Type B pancreatic cell (in vitro differentiated cells): ENCODE measurements around the gene MYNN. TPM values are rescaled to one million over a fixed set of nuclear protein-coding genes. Genes with fewer than 3 reads are reported as not detected.
"Not testable (repeated sequence)": the region's sequence is repeated elsewhere in the genome, so short reads cannot be mapped to it uniquely, and the experiment has no call there.

Experiments
- DNase-seq: peaks from one replicate; pipeline ENCODE4 v3.0.0; 2021; ENCODE audit warnings: mixed read lengths; ENCODE audit not compliant: unreplicated experiment; ENCODE audit errors: extremely low spot score
- H3K27ac Mint-ChIP-seq: 2 replicates; pipeline ENCODE4 v1.8.0; 2021; ENCODE audit warnings: mild to moderate bottlenecking, mixed read lengths
- H3K27me3 Mint-ChIP-seq: 2 replicates; pipeline ENCODE4 v1.8.0; 2021; ENCODE audit warnings: mixed read lengths
- H3K36me3 Mint-ChIP-seq: 2 replicates; pipeline ENCODE4 v1.8.0; 2021; ENCODE audit warnings: mixed read lengths
- H3K4me1 Mint-ChIP-seq: one replicate; pipeline ENCODE4 v1.8.0; 2021; ENCODE audit warnings: mixed read lengths; ENCODE audit not compliant: unreplicated experiment
- H3K4me3 Mint-ChIP-seq: 2 replicates; pipeline ENCODE4 v1.8.0; 2021; ENCODE audit warnings: mild to moderate bottlenecking, mixed read lengths
- H3K9me3 Mint-ChIP-seq: 2 replicates; pipeline ENCODE4 v1.8.0; 2021; ENCODE audit warnings: mixed read lengths
- long read RNA-seq: library from polyadenylated mRNA; unstranded; transcript quantifications from one replicate; pipeline ENCODE4 v2.0.0, GENCODE V29; 2020
- total RNA-seq: library from RNA; stranded (reverse); gene quantifications from 2 replicates; pipeline ENCODE4 v1.2.1, GENCODE V29; 2021; ENCODE audit warnings: low replicate concordance
- TF ChIP-seq, protein P1 (sequence below): fragments of 200-600 bp; sonication (generic); conservative IDR thresholded peaks from 2 replicates; pipeline ENCODE4 v1.5.0; 2021; ENCODE audit warnings: antibody characterized with exemption, mild to moderate bottlenecking

Gene MYNN
- total RNA-seq = 15.7 and 18.2 TPM in 2 replicates
- long read RNA-seq, full-length matches to known transcripts = 42 of 91 reads
- long read RNA-seq, partial matches to known transcripts = 15 of 91 reads
- long read RNA-seq, other reads (novel, unspliced or antisense) = 34 of 91 reads

DNA sequence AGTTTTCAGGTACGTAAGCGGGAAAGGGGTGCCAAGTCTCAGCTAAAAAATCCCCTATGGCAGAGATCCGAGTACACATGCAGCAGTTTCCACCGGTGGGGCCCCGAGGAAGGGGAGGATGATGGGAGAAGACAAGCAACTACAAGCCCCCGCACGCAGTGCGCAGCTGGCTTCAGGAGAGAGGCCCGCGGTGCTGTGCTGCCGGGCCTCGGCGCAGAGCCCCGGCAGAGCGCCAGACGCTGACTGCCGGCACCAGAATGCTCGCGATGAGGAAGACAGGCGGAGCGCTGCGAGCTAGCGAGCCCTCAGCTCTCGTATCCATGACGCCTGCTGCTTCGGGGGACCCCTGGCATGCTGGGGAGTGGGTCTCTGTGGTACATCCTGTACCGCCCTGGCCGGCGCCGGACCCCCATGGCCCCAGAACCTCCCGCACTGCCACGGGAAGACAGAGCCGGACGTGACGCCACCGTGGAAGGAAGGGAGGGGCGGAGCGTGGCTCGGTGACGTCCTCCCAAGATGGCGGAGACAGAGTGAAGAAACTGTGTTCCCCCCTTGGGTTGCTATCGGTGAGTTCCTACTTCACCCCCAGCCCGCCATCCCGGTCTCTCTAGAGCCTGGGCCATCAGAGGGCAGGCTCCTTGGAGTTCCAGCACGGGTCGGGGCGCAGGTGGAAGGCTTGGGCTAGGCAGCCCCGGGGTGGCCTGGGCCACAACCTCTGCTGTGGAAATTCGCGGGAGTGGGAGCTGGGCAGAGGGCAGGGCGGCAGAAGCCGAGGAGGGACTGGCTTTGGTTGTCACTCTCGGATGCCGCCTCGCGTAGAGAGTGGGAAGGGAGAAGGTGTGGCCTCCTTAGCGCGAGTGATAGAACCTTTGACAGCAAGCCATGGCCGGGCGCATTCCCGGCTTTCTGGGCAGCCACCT, at the start of gene MYNN:
Gene MYNN (plus strand): TSS at position 500 of the 920 bp plus-strand sequence. CDS start 900 bp downstream, outside the sequence.
- Mint-ChIP-seq H3K9me3 (no peaks in the 10 kb centered on the region), H3K4me3 (peak within 1 kb of the TSS; percentile 100), H3K4me1 (peaks cover 29% of the 10 kb centered on the region), H3K27ac (peak within 1 kb of the TSS; percentile 99), H3K36me3 (peaks cover 21% of the 10 kb centered on the region), H3K27me3 (peaks cover 12% of the 10 kb centered on the region)
- TF ChIP-seq, protein P1, sequence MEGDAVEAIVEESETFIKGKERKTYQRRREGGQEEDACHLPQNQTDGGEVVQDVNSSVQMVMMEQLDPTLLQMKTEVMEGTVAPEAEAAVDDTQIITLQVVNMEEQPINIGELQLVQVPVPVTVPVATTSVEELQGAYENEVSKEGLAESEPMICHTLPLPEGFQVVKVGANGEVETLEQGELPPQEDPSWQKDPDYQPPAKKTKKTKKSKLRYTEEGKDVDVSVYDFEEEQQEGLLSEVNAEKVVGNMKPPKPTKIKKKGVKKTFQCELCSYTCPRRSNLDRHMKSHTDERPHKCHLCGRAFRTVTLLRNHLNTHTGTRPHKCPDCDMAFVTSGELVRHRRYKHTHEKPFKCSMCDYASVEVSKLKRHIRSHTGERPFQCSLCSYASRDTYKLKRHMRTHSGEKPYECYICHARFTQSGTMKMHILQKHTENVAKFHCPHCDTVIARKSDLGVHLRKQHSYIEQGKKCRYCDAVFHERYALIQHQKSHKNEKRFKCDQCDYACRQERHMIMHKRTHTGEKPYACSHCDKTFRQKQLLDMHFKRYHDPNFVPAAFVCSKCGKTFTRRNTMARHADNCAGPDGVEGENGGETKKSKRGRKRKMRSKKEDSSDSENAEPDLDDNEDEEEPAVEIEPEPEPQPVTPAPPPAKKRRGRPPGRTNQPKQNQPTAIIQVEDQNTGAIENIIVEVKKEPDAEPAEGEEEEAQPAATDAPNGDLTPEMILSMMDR = no peak
- peak; percentile 89 for DNase-seq

DNA sequence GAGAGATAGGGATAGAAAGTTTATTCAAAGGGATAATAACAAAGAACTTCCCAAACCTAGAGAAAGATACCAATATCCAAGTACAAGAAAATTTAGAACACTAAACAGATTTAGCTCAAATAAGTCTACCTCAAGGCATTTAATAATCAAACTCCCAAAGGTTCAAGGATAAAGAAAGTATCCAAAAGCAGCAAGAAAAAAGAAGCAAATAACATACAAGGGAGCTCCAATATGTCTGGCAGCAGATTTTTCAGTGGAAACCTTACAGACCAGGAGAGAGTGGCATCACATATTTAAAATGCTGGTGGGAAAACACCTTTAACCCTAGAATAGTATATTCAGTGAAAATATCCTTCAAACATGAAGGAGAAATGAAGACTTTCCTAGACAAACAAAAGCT, 41.3 kb upstream of the MYNN start:
- H3K27me3 Mint-ChIP-seq, H3K4me1 Mint-ChIP-seq, H3K27ac Mint-ChIP-seq, DNase-seq, H3K4me3 Mint-ChIP-seq, H3K36me3 Mint-ChIP-seq: not testable (repeated sequence)
- peaks cover 12% of the 10 kb centered on the region for H3K9me3 Mint-ChIP-seq

DNA sequence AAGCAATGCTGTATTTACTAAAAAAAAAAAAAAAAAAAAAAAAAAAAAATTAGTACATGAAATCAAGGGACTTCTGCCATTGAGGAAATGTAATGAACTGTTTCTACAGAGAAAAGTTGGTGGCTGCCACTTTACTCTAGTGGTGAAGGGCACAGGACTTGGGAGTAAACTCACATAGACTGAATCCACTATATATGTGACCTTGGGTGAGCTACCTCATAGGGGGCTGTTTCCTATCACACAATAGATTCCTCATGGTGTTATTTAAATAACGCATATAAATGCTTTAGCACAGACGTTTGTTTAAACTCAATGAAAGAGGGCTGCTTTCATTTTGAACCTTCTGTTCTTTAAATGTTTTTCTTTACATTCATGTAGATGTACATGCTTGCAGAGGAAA, 34.1 kb upstream of the MYNN start:
- Mint-ChIP-seq H3K9me3 (peaks cover 9% of the 10 kb centered on the region), H3K36me3 (no peaks in the 10 kb centered on the region), H3K4me1 (no peaks in the 10 kb centered on the region), H3K27me3 (no peaks in the 10 kb centered on the region), H3K27ac (no peak overlapping the region), H3K4me3 (no peak overlapping the region)
- DNase-seq = no peak
- TF ChIP-seq, protein P1 = no peak

DNA sequence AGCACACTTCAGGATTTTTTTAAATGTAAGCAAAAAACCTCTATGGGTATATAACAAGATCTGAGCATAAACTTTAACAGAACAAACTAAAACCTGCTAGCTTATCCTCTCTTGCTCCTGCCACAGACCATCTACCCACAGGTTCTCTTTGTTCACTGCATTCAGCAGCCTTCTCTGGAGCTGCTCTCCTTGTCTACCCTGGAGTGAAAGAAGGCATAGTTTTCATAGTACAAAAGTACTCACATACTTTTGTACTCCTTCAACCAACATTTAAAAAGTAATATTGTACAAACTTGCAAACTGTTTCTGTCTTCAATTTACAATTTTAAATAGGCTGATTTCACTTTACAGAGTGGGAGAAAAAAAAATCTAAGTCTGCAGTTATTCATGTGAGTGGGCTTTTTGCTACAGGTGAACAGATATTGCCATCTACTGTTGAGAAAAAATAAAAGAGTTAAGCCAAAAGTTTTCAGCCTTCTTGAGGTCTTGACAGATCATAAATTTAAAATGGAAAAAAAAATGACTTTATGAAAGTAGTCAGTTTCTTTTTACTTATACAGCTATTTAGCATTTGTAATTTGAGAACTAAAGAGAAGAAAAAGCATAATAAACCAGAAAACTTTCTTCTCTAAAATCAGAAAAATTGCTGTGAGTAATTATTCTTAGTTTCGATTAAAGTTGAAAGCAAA, 28.7 kb upstream of the MYNN start:
- H3K4me3 Mint-ChIP-seq = no peak overlapping the region
- no peaks in the 10 kb centered on the region for H3K36me3 Mint-ChIP-seq
- TF ChIP-seq, protein P1 = peak; percentile 68

DNA sequence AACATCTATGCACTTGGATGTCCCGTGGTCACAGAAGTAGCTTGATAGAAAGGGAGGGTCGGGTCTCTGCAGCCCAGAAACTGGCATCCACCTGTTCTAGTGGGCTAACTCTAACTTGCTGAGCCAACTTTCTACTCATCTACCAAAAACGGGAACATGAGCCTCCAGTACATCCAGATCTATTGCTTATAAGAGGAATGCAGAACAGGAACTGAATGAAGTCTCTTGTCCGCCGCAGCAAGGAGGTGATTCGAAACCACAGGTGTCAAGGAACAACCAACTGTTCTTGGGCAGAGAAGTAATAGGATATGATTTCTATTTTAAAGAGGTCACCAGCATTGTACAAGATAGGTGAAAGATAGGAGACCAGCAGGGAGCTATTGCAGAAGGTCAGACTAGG, 26.3 kb upstream of the MYNN start:
- Mint-ChIP-seq H3K27ac (no peak overlapping the region), H3K36me3 (no peaks in the 10 kb centered on the region), H3K4me1 (peaks cover 8% of the 10 kb centered on the region), H3K4me3 (no peak overlapping the region), H3K27me3 (peaks cover 16% of the 10 kb centered on the region), H3K9me3 (no peaks in the 10 kb centered on the region)
- TF ChIP-seq, protein P1 = no peak
- no peak for DNase-seq

More for the DNA sequence above, 28.7 kb upstream of the MYNN start:
- H3K27ac Mint-ChIP-seq = no peak overlapping the region
- H3K27me3 Mint-ChIP-seq = peaks cover 14% of the 10 kb centered on the region
- DNase-seq = no peak
- no peaks in the 10 kb centered on the region for H3K9me3 Mint-ChIP-seq
- peaks cover 8% of the 10 kb centered on the region for H3K4me1 Mint-ChIP-seq
